ENCODE results near the gene CAVIN1. TPM values are rescaled to one million over a fixed set of nuclear protein-coding genes. Genes with fewer than 3 reads are reported as not detected.

CAVIN1 gene
- total and polyA plus RNA-seq, 2 donors (not counting 3 experiments of a cell fraction or from before 2014, with no cell fraction given) = 303 to 663 TPM

GRCh38 chr17:42467889-42468288, 44.8 kb upstream of the CAVIN1 start:
- no TSS peak for BruUV-seq (replicated peaks)
- TF ChIP-seq MYC (IDR thresholded peaks at IDR 0.05; ENCODE audit: low read depth, low read length) (no peak), EZH2 (IDR thresholded peaks at IDR 0.05; ENCODE audit: borderline replicate concordance, low read depth, low read length, severe bottlenecking) (no peak), CTCF (IDR thresholded peaks at IDR 0.05; ENCODE audit: extremely low read depth in 1 of 2, insufficient read depth in 1 of 2, low read depth in 1 of 2, low read length in 2 of 2) (no peak), MAX (IDR thresholded peaks at IDR 0.05; ENCODE audit: insufficient read depth, insufficient read length) (no peak), POLR2AphosphoS5 (IDR thresholded peaks at IDR 0.05; ENCODE audit: insufficient read depth, low read depth, low read length) (no peak), FOS (IDR thresholded peaks at IDR 0.05; ENCODE audit: borderline replicate concordance, insufficient read depth, low read length) (no peak), GATA2 (IDR thresholded peaks at IDR 0.05; ENCODE audit: insufficient read depth, insufficient read length, low read depth, low read length) (no peak), JUN (IDR thresholded peaks at IDR 0.05; ENCODE audit: borderline replicate concordance, insufficient read depth, insufficient read length, low read depth) (no peak), POLR2A (IDR thresholded peaks at IDR 0.05; ENCODE audit: low read depth, low read length) (no peak)
- Histone ChIP-seq H3K36me3 (ENCODE audit: control insufficient read depth in 2 of 2, extremely low read depth in 1 of 2, insufficient read depth in 2 of 2, low read length in 2 of 2) (peaks cover 0 to 2% of the 10 kb centered on the region in 2 experiments), H3K79me2 (ENCODE audit: control insufficient read depth, insufficient read depth, low read length) (no peaks in the 10 kb centered on the region), H3K9ac (replicated peaks; ENCODE audit: extremely low read depth, insufficient read depth, low read length) (no peak overlapping the region), H3K27ac (ENCODE audit: insufficient read depth, low read depth, low read length) (no peak overlapping the region), H3K27me3 (ENCODE audit: control insufficient read depth in 2 of 2, insufficient read depth in 2 of 2, low read length in 2 of 2) (no peaks in the 10 kb centered on the region), H3K9me1 (replicated peaks; ENCODE audit: control insufficient read depth, extremely low read depth, insufficient read depth, low read length) (no peaks in the 10 kb centered on the region), H3K4me1 (ENCODE audit: control insufficient read depth, extremely low read depth, insufficient read depth, low read length) (no peaks in the 10 kb centered on the region), H3K4me2 (ENCODE audit: insufficient read depth, low read length) (no peak overlapping the region), H2AFZ (ENCODE audit: low read depth, low read length) (no peak overlapping the region), H4K20me1 (replicated peaks; ENCODE audit: control insufficient read depth, extremely low read depth, insufficient read depth, low read length) (no peaks in the 10 kb centered on the region), H3K9me3 (replicated peaks; ENCODE audit: control insufficient read depth, insufficient read depth, low read length) (no peaks in the 10 kb centered on the region), H3K4me3 (replicated peaks in 1 of 3; ENCODE audit: insufficient read depth in 1 of 3, low read depth in 1 of 3, low read length in 3 of 3) (no peak overlapping the region)
- ChIA-PET POLR2A (no interaction called here), CTCF (interaction anchor here (0.6 to 1.4 kb wide), 3 partner anchors 8 to 60 kb away, joined by 3 to 5 read pairs (median 3); no protein-coding TSS in a partner anchor)
- no peak for DNase-seq (ENCODE audit: low read depth, low spot score)
- intact Hi-C loops (cut with micrococcal nuclease) = no loop called here
- FAIRE-seq = no peak
- dilution Hi-C loops (cut with MboI; ENCODE audit: extremely low pct_ligation_motif_present, low sequenced_read_pairs) = no loop called here

All from endothelial cell of umbilical vein (primary cell).